ENCODE data around the gene SPRED3.
A peak's percentile ranks its signal among the peaks of the same experiment; 100 is the strongest.
"Not testable (repeated sequence)": the region's sequence is repeated elsewhere in the genome, so short reads cannot be mapped to it uniquely, and the experiment has no call there.

SPRED3 gene

DNA sequence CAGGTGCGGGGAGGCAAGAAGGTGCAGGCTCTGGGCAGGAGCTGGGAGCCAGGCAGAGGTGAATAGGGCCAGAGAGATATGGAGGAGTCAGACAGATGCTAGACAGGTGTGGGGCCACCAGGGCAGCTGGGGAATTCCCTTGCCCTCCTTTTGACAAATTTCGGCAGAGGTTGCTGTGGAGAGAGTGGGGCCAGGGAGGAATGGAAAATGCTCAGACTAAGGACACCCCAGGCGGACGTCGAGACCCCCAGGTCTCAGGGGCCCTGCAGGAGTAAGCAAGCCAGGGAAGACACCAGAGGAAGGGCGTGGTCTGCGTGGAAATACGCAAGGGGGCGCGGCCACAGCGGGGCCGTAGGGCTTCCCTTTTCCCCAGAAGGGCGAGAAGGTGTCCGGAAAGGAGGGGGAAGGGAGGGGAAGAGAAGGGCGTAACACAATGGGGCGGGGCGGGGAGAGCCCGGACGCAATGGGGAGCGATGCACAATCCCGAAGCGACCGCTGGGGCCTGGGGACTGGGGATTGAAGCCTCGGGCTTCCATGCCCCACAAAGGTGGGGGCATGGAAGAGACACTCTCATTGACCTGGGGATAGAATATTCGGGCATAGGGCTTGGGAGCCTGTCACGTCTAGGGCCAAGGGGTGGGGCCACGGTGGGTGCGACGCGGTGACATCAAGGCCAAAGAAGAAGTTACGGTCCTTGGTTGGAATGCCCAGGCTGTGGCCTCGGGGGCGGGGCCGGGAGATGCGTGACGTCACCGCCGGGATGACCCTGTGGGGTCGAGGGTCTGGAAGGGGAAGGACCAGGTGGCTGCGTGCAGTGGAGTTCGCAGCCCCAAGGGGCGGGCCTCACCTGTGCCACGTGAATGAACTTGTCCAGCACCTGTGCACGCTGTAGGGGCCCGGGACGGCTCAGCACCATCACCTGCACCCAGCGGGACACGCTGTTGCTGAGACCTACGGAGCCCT, 29.3 kb downstream of the SPRED3 start:
- DNase-seq (ENCODE audit: low read depth), result peak; percentile 23

DNA sequence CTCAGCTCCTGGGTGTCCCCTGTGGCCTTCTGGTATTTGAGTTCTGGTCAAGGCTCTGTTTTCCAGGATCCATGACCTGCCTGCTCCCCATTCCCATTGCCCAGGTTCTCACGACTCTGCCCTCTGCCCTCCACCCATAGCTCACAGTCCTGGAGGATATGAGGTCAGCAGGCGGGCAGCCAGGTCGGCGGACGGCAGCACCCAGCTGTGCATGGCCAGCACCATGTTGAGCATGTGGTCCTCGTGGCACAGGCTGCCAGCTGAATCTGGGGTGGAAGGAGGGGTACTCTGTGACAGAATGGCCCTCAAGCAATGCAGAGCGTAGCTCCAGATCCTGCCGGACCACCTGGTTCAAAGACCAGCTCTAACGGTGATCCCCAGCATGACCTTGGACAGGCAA, 32.4 kb downstream of the SPRED3 start:
- DNase-seq (ENCODE audit: low read depth), result no peak

DNA sequence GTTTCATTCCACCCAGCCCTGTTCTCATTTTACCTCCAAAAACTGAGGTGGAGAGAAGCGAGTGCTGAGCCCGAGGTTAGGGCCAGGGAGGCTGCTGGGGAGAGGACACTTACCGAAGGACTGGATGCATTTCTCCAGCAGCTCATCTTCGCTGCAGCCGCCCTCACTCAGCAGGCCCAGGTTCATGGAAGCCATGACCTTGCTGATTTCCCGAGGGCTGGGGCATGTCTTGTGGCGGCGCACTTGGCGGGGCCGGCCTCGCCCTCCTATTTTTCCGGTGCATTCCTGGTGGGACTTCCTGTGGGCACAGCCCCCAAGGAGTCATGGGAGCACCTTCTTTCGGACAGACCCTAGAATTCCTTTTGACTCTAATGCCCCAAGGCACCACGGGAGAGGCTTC, 33.4 kb downstream of the SPRED3 start:
- DNase-seq (ENCODE audit: low read depth), result no peak

DNA sequence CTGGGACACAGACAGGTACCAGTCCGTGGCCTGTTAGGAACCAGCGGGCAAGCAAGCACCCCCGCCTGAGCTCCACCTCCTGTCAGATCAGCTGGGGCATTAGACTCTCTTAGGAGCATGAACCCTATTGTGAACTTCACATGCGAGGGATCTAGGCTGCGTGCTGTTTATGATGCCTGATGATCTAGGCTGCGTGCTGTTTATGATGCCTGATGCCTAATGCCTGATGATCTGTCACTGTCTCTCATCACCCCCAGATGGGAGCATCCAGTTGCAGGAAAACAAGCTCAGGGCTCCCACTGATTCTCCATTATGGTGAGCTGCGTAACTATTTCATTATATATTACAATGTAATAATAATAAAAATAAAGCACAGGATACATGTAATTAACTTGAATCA, 33.9 kb downstream of the SPRED3 start:
- DNase-seq (ENCODE audit: low read depth), result no peak

DNA sequence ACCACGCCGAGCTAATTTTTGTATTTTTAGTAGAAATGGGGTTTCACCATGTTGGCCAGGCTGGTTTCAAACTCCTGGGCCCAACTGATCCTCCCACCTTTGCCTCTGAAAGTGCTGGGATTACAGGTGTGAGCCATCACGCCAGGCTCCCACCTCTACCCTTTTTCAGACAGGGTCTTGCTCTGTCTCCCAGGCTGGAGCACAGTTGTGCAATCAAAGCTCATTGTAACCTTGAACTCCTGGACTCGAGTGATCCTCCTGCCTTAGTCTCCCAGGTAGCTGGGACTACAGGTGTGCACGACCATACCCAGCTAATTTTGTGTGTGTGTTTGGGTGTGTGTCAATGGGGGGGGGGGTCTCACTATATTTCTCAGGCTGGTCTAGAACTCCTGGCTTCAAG, 35.8 kb downstream of the SPRED3 start:
- DNase-seq (ENCODE audit: low read depth), result no peak

DNA sequence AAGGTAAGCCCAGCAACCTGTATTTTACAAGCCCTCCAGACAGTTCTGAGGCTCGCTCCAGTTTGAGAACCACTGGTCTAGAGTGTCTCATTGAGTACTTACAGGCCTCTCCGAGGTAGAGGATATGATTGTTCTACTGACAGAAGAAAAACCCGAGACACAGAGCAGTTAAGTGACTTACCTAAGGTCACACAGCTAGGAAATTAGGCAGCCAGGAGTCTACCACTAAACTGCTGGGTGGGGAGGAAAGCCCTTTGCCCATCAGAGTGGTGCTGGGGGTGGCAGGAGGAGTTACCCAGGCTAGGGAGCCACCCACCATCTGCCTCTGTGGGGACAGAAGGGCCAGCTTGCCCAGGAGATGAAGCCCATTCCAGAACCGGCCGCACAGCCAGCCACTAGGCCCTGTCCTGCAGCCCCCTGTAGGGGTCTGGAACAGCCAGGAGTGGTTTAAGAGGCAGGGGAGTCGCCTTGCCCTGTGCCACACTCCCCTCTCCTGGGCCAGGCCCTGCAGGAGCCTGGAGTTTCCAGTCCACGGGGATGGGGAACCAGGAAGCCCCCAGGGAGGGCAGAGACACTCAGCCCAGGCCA, 36.8 kb downstream of the SPRED3 start:
- no peak for DNase-seq (ENCODE audit: low read depth)

DNA sequence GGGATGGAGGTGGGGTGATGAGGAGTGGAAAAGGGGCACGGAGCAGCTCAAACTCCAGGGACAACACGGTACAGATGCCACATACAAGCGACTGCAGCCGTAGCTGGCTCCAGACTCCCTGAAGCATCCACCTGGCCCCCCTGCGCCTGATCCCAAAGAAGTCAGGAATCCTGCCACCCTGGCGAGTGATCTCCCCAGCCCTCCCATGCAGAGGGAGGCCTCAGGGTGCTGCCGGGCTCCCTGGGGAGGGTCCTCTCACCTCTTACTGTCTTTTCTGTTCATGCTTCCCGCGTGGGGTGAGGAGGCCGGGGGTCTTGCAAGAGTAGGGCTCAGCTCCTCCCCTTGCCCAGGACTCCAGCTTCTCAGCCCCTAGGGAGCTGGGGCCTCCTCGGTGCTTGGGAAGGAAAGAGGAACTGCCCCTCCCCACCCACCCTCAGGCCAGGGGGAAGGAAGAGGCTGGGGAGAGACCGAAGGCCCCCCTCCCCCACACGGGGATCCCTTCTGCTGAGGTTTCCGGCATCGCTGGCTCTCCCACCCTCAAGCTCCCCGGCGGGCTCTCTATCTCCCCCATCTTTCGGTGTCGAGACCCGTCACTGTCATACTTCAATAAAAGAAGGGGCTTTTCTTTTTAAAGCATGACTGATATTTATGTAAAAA, 37.4 kb downstream of the SPRED3 start, which contains the start of gene RASGRP4:
TSS of gene RASGRP4 (minus strand) at position 410 of the 657 bp plus-strand sequence. CDS start at position 282, 128 bp downstream.
- no peak for DNase-seq (ENCODE audit: low read depth)

DNA sequence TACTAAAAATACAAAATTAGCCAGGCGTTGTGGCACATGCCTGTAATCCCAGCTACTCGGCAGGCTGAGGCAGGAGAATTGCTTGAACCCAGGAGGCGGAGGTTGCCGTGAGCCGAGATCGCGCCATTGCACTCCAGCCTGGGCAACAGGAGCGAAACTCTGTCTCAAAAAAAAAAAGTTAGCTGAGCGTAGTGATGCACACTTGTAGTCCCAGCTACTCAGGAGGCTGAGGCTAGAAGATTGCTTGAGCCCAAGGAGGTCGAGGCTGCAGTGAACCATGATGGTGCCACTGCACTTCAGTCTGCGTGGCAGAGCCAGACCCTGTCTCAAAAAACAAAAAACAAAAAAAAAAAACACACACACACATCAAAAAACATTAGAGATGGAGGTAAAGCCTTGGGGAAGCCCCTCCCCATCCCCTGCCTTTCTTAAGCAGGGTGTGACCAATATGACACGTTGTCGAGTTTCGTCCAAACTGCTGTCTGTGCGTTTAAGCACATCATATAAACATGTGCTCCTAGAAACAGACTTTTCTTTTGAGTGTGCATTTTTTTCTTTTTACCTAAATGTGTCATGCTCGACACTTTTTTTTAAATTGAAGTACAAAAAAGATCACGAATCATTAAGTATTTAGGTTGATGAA, 38.7 kb downstream of the SPRED3 start:
- not testable (repeated sequence) for DNase-seq (ENCODE audit: low read depth)

DNA sequence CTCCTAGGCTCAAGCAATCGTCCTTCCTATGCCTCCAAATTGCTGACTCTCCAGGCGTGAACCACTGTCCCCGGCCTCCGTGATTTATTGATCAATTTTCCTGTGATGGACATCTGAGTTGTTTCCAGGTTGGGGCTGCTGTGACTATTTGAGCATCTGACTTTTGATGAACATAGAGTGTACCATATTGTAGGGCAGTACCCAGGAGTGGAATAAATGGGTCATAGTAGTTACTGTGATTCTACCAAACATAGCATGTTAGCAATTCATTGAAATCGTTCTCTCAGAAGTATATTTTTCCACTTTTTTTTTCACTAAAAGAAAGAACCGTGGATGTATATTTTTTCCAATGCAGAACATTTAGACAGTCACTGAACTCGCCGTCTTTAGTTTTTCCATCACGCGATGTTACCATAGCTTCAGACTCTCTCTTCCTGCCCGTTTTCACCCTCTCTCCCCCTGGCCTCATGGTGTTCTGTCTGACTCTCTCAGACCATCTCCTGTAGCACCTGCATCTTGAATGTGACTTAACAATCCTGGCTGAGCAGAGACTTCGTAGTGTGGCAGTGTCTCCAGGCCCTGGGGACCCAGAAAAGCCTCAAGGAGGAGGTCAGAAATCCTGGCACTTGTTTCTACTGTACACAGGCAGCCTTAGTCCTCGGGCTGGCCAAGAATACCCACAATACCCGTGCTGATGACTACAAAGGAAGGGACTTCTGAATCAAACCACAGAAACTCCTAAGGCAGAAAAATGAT, 40.7 kb downstream of the SPRED3 start:
- DNase-seq (ENCODE audit: low read depth), result no peak

DNA sequence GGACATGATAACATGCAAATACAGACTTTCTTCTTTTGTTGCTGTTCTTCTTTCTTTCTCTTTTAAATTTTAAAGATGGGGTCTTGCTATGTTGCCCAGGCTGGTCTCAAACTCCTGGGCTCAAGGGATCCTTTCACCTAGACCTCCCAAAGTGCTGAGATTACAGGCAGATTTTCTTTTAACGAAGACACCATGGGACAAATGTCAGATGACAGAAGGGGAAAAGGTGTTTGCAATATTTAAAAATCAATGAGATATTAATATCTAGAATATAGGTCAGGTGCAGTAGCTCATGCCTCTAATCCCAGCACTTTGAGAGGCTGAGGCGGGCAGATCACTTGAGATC, 41.3 kb downstream of the SPRED3 start:
- no peak for DNase-seq (ENCODE audit: low read depth)

DNA sequence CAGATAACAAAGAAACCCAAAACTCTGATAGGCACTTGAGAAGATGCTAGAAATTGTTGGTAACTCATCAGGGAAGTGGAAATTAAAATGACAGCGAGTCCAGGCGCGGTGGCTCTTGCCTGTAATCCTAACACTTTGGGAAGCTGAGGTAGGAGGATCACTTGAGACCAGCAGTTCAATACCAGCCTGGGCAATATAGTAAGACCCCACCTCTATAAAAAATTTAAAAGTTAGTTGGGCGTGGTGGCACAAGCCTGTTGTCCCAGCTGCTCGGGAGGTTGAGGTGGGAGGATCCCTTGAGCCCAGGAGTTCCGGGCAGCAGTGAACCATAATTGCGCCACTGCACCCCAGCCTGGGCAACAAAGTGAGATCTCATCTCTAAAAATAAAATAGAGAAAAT, 42.4 kb downstream of the SPRED3 start:
- no peak for DNase-seq (ENCODE audit: low read depth)

DNA sequence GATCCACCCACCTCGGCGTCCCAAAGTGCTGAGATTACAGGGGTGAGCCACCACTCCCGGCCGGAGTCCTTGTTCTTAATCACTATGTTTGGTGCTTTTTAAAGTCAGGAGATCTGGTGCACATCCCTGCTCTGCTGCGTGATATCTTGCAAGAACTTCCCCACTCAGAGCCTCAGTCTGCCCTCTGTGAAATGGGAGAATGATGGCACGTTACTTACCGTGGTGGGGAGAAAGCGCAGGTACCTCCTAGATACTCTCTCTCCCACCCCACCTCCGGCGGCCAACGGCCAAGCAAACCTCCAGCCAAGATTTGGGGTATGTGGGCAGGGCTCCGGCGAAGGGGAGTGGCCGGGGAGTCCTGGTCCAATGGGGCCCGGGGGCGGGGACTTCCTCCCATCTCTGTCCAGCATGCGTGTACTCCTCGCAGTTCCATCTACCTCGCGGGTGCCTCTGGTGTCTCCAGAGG, 44.8 kb downstream of the SPRED3 start, which contains the start of gene RYR1:
TSS of gene RYR1 (plus strand) at position 424 of the 466 bp plus-strand sequence. CDS start 139 bp downstream, outside the sequence.
- DNase-seq (ENCODE audit: low read depth), result no peak

DNA sequence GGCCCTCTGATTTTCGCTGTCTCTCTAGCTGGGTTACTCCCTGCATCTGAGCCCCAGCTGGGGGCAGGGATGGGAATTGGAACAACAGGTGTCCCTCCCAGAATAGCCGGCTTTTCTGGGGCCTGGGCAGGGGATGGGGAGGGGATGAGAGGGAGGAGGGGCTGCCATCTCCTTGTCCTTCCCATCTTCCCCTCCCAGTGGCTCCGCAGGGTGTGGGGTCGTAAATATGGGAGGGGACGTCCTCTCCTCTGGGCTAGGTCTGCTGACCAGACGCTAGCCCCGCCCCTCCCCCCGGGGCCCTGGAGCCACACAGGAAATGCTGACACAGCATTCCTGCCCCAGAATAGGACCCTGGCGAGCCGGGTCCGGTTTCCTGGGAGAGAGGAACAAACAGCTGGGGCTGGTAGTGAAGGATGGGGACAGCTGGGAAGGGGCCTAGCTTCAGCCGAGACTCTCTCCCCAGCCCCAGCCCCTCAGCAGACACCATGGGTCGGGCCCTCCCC, 46.1 kb downstream of the SPRED3 start:
- DNase-seq (ENCODE audit: low read depth), result no peak

DNA sequence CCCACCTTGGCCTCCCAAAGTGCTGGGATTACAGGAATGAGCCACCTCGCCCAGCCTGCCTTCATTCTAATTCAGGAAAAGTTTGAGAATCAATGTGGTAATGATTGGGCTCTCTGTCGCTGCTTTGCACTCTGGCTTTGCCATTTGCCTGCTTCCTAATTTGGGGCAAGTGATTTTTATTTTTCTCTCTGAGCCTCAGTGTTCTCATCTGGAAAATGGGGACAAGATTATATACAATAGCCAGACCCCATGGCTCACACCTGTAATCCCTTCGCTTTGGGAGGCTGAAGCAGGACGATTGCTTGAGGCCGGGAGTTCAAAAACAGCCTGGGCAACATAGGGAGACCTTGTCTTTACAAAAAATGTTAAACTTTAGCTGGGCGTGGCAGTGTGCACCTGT, 48.8 kb downstream of the SPRED3 start:
- DNase-seq (ENCODE audit: low read depth), result no peak

DNA sequence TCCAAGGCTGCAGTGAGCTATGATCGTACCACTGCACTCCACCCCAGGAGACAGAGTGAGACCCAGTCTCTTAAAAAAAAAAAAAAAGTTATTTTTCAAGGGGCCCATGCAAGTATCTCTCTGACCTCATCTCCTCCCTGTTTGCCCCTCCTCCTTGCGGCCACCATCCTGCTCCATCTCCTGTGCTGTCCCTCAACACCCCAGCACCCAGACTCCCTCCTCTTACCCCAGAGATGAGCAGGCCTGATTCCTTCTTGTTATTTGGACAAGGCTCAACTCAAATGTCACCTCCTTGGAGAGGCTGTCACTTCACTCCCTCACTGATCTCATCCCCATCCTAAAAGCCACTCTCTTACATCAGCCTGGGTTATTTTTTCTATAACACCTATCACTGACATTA, 49.4 kb downstream of the SPRED3 start:
- DNase-seq (ENCODE audit: low read depth), result no peak

DNA sequence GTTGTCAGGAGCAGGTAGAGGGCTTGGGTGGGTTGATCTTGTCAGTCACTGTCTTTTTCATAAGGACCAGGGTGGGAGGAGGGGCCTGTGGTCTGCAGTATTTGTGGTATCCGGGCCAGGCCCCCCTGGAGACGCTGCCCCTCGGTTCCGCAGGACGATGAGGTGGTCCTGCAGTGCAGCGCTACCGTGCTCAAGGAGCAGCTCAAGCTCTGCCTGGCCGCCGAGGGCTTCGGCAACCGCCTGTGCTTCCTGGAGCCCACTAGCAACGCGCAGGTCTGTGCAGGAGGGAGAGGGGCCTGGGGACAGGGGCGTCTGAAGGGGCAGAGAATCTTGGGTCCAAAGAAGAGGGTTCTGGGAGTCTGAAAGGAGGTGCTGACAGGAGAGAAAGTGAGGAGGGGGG, 52.1 kb downstream of the SPRED3 start:
- DNase-seq (ENCODE audit: low read depth), result no peak

DNA sequence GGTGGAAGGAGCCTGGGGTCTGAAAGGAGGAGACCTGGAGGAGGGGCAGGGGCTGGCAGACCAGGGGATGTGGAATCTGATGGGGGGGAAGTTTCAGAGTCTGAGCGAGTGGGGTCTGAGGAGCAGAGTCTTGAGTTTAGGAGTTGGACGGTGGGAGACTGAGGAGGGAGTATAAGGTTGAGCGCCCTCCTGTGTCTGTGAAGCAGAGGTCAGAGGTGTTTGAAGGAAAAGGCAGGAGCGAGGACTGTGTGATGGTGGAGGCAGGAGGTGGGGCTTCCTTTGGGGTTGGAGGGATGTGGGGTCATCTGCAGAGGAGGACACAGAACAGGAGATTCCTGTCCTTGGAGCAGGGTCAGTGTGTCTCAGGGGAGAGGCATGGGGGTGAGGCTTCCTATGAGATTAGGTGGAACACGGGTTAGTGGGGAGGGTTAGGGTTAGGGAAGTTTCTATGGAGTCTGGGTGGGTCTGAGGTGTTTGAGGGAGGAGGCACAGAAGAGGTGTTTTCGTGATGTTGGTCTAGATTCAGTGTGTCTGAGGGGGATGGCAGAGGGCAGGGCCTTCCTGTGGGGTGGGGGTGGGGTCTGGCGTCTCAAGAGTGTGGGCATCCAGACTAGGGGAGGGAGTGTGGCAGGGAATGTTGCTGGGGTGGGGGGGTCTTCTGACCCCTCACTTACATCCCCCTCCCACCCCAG, 53.3 kb downstream of the SPRED3 start:
- DNase-seq (ENCODE audit: low read depth), result no peak

DNA sequence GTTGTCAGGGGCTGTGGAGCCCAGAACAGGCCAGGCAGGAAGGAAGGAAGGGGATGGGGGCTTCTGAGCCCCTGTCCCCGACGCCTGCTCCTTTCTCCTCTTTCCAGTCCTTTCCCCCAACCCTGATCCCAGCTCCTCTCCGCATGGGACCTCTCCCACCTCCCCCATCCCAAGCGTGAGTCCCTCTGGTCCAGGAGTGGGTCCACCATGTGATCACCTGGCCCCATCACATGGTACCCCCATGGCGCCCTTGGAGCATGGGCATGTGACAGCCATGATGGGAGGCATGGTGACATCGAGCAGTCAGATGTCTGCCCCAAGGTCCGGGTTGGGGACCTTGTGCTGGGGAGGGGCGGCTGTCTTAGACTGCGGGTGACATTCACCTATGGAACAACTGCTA, 54.2 kb downstream of the SPRED3 start:
- no peak for DNase-seq (ENCODE audit: low read depth)

DNA sequence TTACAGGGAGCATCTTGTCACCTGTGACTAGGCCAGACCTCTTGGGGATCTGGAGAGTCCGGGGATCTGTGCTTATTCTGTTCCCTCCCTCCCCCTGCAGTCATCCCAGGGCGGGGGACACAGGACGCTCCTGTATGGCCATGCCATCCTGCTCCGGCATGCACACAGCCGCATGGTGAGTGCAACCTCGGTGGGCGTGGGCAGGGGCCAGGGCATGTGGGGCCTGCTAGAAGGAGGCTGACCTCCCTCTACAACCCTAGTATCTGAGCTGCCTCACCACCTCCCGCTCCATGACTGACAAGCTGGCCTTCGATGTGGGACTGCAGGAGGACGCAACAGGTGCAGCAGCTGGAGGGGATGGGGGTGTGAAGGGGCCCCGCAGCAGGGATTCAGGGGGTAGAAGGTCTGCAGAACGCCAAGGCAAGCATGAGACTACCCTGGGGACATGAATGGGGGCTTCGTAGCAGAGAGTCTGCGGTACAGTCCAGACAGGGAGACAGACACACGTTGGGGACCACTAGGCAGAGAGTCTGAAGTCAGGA, 55.0 kb downstream of the SPRED3 start:
- no peak for DNase-seq (ENCODE audit: low read depth)

DNA sequence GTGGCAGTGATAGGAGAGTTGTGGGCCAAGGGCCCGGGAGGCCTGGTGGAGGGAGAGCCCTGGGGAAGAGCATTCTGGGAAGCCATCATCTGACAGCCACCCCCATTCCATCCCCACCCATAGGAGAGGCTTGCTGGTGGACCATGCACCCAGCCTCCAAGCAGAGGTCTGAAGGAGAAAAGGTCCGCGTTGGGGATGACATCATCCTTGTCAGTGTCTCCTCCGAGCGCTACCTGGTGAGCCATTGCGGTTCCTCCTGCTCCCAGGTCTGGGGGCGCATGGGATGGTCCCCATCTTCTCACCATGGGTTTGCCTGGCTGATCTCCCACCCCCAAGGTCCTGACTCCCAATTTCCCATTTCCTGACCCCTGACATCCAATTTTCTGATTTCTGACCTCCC, 55.5 kb downstream of the SPRED3 start:
- no peak for DNase-seq (ENCODE audit: low read depth)

All from stimulated activated CD8-positive, alpha-beta memory T cell treated with anti-CD3 and anti-CD28 coated beads, Interleukin-15, amount 100 ng/mL, for 24 hours (primary cell).